Ectodermal cell (in vitro differentiated cells): ENCODE measurements around the gene SHPK. TPM values are rescaled to one million over a fixed set of nuclear protein-coding genes. Genes with fewer than 3 reads are reported as not detected.

Source experiments
- H3K27ac ChIP-seq: 2 replicates; pipeline ENCODE4 v1.7.0; 2013; ENCODE audit warnings: mild to moderate bottlenecking, low read depth, low read length; ENCODE audit not compliant: insufficient read depth, poor library complexity, severe bottlenecking
- H3K27me3 ChIP-seq: 2 replicates; pipeline ENCODE4 v1.7.0; 2013; ENCODE audit warnings: mild to moderate bottlenecking, low read length; ENCODE audit not compliant: insufficient read depth, control insufficient read depth, poor library complexity, severe bottlenecking
- H3K36me3 ChIP-seq: one replicate; pipeline ENCODE4 v1.7.0; 2013; ENCODE audit warnings: low read length; ENCODE audit not compliant: control insufficient read depth, insufficient read depth
- H3K4me1 ChIP-seq: one replicate; pipeline ENCODE4 v1.7.0; 2013; ENCODE audit warnings: low read length; ENCODE audit not compliant: control insufficient read depth, insufficient read depth
- H3K4me3 ChIP-seq: 2 replicates; pipeline ENCODE4 v1.7.0; 2013; ENCODE audit warnings: low read depth, low read length, control low read depth; ENCODE audit not compliant: insufficient read depth
- H3K9me3 ChIP-seq: 2 replicates; pipeline ENCODE4 v1.7.0; 2013; ENCODE audit warnings: mild to moderate bottlenecking, low read length, moderate library complexity; ENCODE audit not compliant: control insufficient read depth
- WGBS, 2 experiments: methylation state at CpG; one replicate each; pipeline ENCODE4 v1.1.7; 2013; ENCODE audit warnings: missing lambda C conversion rate in 2 of 2; 5-methylcytosine and 5-hydroxymethylcytosine counted together
- polyA plus RNA-seq, 4 experiments: library from polyadenylated mRNA; stranded (reverse); fragments of 50-300 nt; gene quantifications; one replicate each; pipeline ENCODE4 v1.2.3, GENCODE V29; 2013

SHPK gene
- 29.8 TPM for polyA plus RNA-seq (2013, experiment 1 of 4)
- polyA plus RNA-seq (2013, experiment 2 of 4) = 35.1 TPM
- polyA plus RNA-seq (2013, experiment 3 of 4) = 25.1 TPM
- 26.3 TPM for polyA plus RNA-seq (2013, experiment 4 of 4)

- no peaks in the 10 kb centered on the region for H3K27me3 ChIP-seq
- H3K4me3 ChIP-seq = peak within 1 kb of the TSS; percentile 78
- peak within 1 kb of the TSS; percentile 78 for H3K27ac ChIP-seq
- 0% methylated on average over 68 of the region's 68 CpGs for WGBS, 2 experiments
- peaks cover 4% of the 10 kb centered on the region for H3K36me3 ChIP-seq
- peaks cover 15% of the 10 kb centered on the region for H3K4me1 ChIP-seq
- H3K9me3 ChIP-seq = no peaks in the 10 kb centered on the region
Observed at GRCh38 chr17:3636154-3636907, at the start of gene SHPK, which contains the start of gene CTNS. SHPK (minus strand) TSS chr17:3636250; CDS start chr17:3636219, 31 bp downstream. CTNS (plus strand) TSS chr17:3636760; CDS start chr17:3640207, 3,447 bp downstream.

- no peaks in the 10 kb centered on the region for H3K36me3 ChIP-seq
- H3K9me3 ChIP-seq = no peaks in the 10 kb centered on the region
- no peak overlapping the region for H3K27ac ChIP-seq
- 86 to 87% methylated on average over 12 to 13 of the region's 13 CpGs for WGBS, 2 experiments
- H3K4me1 ChIP-seq = peaks cover 4% of the 10 kb centered on the region
- H3K27me3 ChIP-seq = no peaks in the 10 kb centered on the region
- no peak overlapping the region for H3K4me3 ChIP-seq
Observed at GRCh38 chr17:3685174-3685573, 49.1 kb upstream of the SHPK start.

GRCh38 chr17:3683054-3683511, 47.0 kb upstream of the SHPK start:
- Histone ChIP-seq H3K27me3 (no peaks in the 10 kb centered on the region), H3K36me3 (no peaks in the 10 kb centered on the region), H3K4me3 (no peak overlapping the region), H3K4me1 (no peaks in the 10 kb centered on the region), H3K9me3 (no peaks in the 10 kb centered on the region), H3K27ac (no peak overlapping the region)
- 40 to 44% methylated on average over 10 of the region's 10 CpGs for WGBS, 2 experiments

- Histone ChIP-seq H3K27ac (no peak overlapping the region), H3K4me3 (no peak overlapping the region), H3K36me3 (no peaks in the 10 kb centered on the region), H3K4me1 (no peaks in the 10 kb centered on the region), H3K9me3 (no peaks in the 10 kb centered on the region), H3K27me3 (no peaks in the 10 kb centered on the region)
- WGBS, 2 experiments = 93 to 95% methylated on average over 12 of the region's 12 CpGs
Observed at GRCh38 chr17:3682033-3682432, 46.0 kb upstream of the SHPK start.

GRCh38 chr17:3681565-3681964, 45.5 kb upstream of the SHPK start:
- Histone ChIP-seq H3K27ac (no peak overlapping the region), H3K27me3 (no peaks in the 10 kb centered on the region), H3K4me1 (no peaks in the 10 kb centered on the region), H3K36me3 (no peaks in the 10 kb centered on the region), H3K4me3 (no peak overlapping the region), H3K9me3 (no peaks in the 10 kb centered on the region)
- WGBS, 2 experiments = 89 to 91% methylated on average over 20 of the region's 20 CpGs

- Histone ChIP-seq H3K27me3 (no peaks in the 10 kb centered on the region), H3K4me1 (no peaks in the 10 kb centered on the region), H3K36me3 (no peaks in the 10 kb centered on the region), H3K27ac (no peak overlapping the region), H3K9me3 (no peaks in the 10 kb centered on the region), H3K4me3 (no peak overlapping the region)
- 94 to 95% methylated on average over 12 of the region's 12 CpGs for WGBS, 2 experiments
Observed at GRCh38 chr17:3681057-3681456, 45.0 kb upstream of the SHPK start.

GRCh38 chr17:3679531-3680126, 43.6 kb upstream of the SHPK start:
- H3K27ac ChIP-seq = no peak overlapping the region
- WGBS, 2 experiments = 87% methylated on average over 20 of the region's 20 CpGs

GRCh38 chr17:3678821-3679530, 42.9 kb upstream of the SHPK start:
- H3K4me1 ChIP-seq = no peaks in the 10 kb centered on the region
- no peaks in the 10 kb centered on the region for H3K36me3 ChIP-seq
- no peaks in the 10 kb centered on the region for H3K27me3 ChIP-seq
- H3K4me3 ChIP-seq = no peak overlapping the region
- WGBS, 2 experiments = 93 to 94% methylated on average over 27 of the region's 27 CpGs
- H3K27ac ChIP-seq = no peak overlapping the region
- no peaks in the 10 kb centered on the region for H3K9me3 ChIP-seq

More at GRCh38 chr17:3679531-3680126, 43.6 kb upstream of the SHPK start:
- no peaks in the 10 kb centered on the region for H3K4me1 ChIP-seq
- H3K4me3 ChIP-seq = no peak overlapping the region
- H3K27me3 ChIP-seq = no peaks in the 10 kb centered on the region
- no peaks in the 10 kb centered on the region for H3K36me3 ChIP-seq
- H3K9me3 ChIP-seq = no peaks in the 10 kb centered on the region

GRCh38 chr17:3678095-3678820, 42.2 kb upstream of the SHPK start:
- Histone ChIP-seq H3K36me3 (no peaks in the 10 kb centered on the region), H3K27me3 (no peaks in the 10 kb centered on the region), H3K27ac (no peak overlapping the region), H3K9me3 (no peaks in the 10 kb centered on the region), H3K4me3 (no peak overlapping the region), H3K4me1 (no peaks in the 10 kb centered on the region)
- whole genome bisulfite sequencing, 2 experiments = 57 to 60% methylated on average over 16 of the region's 16 CpGs
